ENCODE data around the gene C1orf116.
A peak's percentile ranks its signal among the peaks of the same experiment; 100 is the strongest.

Gene C1orf116

DNA sequence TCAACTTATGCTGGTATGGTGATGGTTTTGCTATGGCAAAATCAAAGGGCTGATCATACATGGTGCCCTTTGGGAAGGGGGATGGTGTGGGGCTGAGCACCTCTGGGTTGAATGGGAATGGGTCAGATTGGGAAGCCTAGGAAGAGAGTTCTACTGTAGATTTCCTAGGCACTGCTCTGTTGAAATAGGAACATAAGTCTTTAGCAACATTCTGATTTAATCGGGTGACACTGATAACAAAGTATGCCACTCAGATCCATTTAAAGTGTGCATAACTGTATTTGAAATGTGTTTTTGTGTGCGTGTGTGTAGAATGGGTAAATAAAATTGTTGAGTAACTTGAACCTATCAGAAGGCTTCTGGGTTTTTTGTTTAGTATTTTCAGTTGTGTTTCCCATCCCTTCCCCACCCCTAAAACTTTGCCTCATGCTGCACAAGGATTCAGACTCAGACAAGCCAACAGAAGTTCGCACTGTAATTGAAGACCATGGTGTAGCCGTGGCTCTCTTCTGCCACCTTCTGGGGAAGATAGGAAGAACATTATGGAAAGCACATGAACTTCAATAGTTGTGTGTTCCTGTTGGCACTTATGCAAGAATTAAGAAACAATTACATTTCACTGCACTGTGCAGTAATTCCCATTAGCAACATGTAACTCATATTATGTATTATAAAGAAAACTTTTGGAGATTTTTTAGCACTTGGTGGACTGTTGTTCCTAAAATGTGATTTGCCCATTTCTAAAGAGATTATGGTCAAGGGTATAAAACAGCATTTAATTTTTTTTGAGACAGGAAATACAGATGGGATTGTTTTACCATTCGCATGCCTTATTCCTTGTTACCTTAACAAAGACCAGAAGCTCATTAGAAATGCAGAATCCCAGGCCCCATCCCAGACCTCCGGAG, 45.2 kb upstream of the C1orf116 start:
- Histone ChIP-seq H3K9me3 (ENCODE audit: severe bottlenecking) (no peaks in the 10 kb centered on the region), H3K4me3 (ENCODE audit: severe bottlenecking) (no peak overlapping the region), H3K36me3 (ENCODE audit: low read depth) (peaks cover 8% of the 10 kb centered on the region; the same call in 1 of the 2 replicates), H3K27me3 (ENCODE audit: insufficient read depth, poor library complexity, severe bottlenecking) (no peaks in the 10 kb centered on the region), H3K27ac (ENCODE audit: poor library complexity, severe bottlenecking) (no peak overlapping the region), H3K4me1 (ENCODE audit: insufficient read depth, poor library complexity, severe bottlenecking) (peaks cover 15% of the 10 kb centered on the region)
- TF ChIP-seq, protein P1, sequence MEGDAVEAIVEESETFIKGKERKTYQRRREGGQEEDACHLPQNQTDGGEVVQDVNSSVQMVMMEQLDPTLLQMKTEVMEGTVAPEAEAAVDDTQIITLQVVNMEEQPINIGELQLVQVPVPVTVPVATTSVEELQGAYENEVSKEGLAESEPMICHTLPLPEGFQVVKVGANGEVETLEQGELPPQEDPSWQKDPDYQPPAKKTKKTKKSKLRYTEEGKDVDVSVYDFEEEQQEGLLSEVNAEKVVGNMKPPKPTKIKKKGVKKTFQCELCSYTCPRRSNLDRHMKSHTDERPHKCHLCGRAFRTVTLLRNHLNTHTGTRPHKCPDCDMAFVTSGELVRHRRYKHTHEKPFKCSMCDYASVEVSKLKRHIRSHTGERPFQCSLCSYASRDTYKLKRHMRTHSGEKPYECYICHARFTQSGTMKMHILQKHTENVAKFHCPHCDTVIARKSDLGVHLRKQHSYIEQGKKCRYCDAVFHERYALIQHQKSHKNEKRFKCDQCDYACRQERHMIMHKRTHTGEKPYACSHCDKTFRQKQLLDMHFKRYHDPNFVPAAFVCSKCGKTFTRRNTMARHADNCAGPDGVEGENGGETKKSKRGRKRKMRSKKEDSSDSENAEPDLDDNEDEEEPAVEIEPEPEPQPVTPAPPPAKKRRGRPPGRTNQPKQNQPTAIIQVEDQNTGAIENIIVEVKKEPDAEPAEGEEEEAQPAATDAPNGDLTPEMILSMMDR (IDR thresholded peaks at IDR 0.05; ENCODE audit: poor library complexity, severe bottlenecking) = peak; percentile 97
- ATAC-seq (ENCODE audit: low read depth) (peak; percentile 57), DNase-seq (ENCODE audit: low spot score) (no peak)

DNA sequence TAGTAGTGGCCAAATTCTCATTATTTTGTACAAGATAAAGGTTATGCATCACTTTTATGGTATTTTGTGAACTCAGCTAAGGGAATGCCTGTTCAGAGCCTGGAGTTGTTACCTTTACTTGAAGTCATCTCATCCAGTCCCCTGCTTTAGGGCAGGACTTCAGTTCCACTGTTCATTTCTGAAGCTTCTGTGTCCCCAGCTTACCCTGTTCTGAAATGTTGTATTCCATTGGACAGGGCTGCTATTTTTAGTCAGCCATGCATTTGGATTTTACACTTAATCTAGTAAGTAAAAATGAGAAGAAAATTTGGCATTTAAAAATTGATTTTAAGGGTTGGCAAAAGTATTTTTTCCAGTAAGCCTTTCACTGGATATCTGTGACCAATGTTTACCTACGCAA, 44.5 kb upstream of the C1orf116 start:
- H3K4me3 ChIP-seq (ENCODE audit: severe bottlenecking) = no peak overlapping the region
- peaks cover 8% of the 10 kb centered on the region; the same call in 1 of the 2 replicates for H3K36me3 ChIP-seq (ENCODE audit: low read depth)
- TF ChIP-seq, protein P1 (IDR thresholded peaks at IDR 0.05; ENCODE audit: poor library complexity, severe bottlenecking) = no peak
- no peak overlapping the region for H3K27ac ChIP-seq (ENCODE audit: poor library complexity, severe bottlenecking)
- DNase-seq (ENCODE audit: low spot score) = no peak
- no peaks in the 10 kb centered on the region for H3K27me3 ChIP-seq (ENCODE audit: insufficient read depth, poor library complexity, severe bottlenecking)
- no peaks in the 10 kb centered on the region for H3K9me3 ChIP-seq (ENCODE audit: severe bottlenecking)
- no peak for ATAC-seq (ENCODE audit: low read depth)
- peaks cover 15% of the 10 kb centered on the region for H3K4me1 ChIP-seq (ENCODE audit: insufficient read depth, poor library complexity, severe bottlenecking)

DNA sequence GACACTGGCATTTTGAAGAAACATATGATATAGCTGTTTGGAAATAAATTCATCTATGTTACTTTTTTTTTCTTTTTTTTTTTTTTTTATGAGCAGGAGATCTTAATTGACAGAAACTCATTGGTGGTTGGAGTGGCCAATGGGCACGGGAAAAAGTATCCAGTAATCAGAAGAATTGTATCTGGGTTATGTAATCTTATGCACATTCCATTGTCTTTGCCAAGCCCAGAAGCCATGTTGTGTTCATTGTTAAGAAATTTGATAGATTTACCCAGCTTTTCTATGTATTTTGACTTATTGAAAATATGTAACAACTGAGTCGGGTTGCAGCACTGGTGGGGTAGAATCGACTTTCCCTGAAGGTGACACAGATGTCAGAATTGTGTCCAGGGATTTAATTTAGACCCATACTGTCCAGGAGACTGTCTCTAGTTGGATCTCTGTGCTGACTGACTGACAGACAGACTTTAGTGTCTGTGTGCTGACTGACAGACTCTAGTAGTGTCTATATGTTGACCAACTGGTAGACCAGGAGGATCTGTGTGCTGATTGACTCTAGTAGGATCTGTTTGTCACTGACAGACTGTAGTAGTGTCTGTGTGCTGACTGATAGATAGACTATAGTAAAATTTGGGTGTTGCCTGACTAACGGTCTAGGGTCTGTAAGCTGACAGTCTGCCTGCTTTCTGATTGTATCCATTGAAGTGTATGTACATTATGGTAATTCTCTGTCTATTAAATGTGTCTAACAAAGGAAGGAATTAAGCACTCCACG, 43.8 kb upstream of the C1orf116 start:
- H3K9me3 ChIP-seq (ENCODE audit: severe bottlenecking) = no peaks in the 10 kb centered on the region
- TF ChIP-seq, protein P1 (IDR thresholded peaks at IDR 0.05; ENCODE audit: poor library complexity, severe bottlenecking) = no peak
- DNase-seq (ENCODE audit: low spot score) = no peak
- peaks cover 15% of the 10 kb centered on the region for H3K4me1 ChIP-seq (ENCODE audit: insufficient read depth, poor library complexity, severe bottlenecking)
- no peaks in the 10 kb centered on the region for H3K27me3 ChIP-seq (ENCODE audit: insufficient read depth, poor library complexity, severe bottlenecking)
- no peak overlapping the region for H3K27ac ChIP-seq (ENCODE audit: poor library complexity, severe bottlenecking)
- peaks cover 8% of the 10 kb centered on the region; the same call in 1 of the 2 replicates for H3K36me3 ChIP-seq (ENCODE audit: low read depth)
- no peak overlapping the region for H3K4me3 ChIP-seq (ENCODE audit: severe bottlenecking)
- ATAC-seq (ENCODE audit: low read depth) = no peak

DNA sequence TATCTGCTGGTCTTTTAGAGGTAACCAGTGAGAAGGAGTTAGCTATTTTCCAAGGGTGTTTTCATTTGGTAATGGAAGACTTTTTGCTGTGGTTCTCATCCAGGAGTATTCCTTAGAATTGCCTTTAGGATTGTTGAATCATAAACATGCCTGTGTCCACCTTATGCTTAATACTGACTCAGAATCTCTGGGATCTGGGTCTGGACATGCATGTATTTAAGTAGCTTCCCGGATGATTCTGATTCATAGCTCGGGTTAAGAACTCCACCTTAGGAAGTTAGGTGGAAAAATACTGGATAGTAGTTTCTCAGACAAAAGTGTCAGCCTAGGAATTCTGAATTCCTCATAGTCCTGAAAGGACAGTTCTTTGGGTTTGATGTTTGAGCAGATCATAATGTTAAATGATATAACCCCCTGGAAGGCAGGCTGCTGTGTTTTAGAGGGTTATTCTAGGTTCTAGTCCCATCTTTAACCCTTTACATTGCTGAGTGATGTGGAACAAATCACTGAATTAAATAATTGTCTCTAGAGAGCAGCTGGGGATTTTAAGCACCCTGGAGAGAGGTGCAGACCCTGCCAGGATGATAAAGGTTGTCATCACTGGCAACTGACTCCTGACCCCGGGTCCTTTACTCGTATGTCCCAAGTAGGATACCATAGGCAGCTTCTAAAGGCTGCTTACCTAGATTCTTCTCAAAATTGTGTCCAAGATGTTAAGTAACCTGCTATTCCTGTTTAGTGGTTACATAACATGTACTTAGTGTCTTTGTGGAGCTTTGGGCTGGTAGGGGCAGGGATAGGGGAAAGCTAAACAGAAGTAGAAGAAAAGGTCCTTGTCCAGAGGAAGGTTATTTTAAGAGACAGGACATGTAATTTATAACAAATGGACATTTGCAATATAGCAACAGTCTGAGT, 41.6 kb upstream of the C1orf116 start:
- TF ChIP-seq, protein P1 (IDR thresholded peaks at IDR 0.05; ENCODE audit: poor library complexity, severe bottlenecking) = no peak
- Histone ChIP-seq H3K27me3 (ENCODE audit: insufficient read depth, poor library complexity, severe bottlenecking) (no peaks in the 10 kb centered on the region), H3K4me3 (ENCODE audit: severe bottlenecking) (no peak overlapping the region), H3K27ac (ENCODE audit: poor library complexity, severe bottlenecking) (peak overlapping the region; percentile 68), H3K4me1 (ENCODE audit: insufficient read depth, poor library complexity, severe bottlenecking) (peaks cover 15% of the 10 kb centered on the region), H3K36me3 (ENCODE audit: low read depth) (peaks cover 17% of the 10 kb centered on the region), H3K9me3 (ENCODE audit: severe bottlenecking) (no peaks in the 10 kb centered on the region)
- DNase-seq (ENCODE audit: low spot score) (no peak), ATAC-seq (ENCODE audit: low read depth) (peak; percentile 95)
